ENCODE measurements around the gene THADA.
"Not testable (repeated sequence)": the region's sequence is repeated elsewhere in the genome, so short reads cannot be mapped to it uniquely, and the experiment has no call there.

THADA gene
- total RNA-seq: 78.2 to 93.0 reads per million in 2 donors

- peak; percentile 88 for DNase-seq
Observed at GRCh38 chr2:43595603-43596412, at the start of gene THADA. Gene THADA, minus strand, starts transcription at chr2:43596038. Its CDS starts 3,646 bp downstream, at chr2:43592392.

DNA sequence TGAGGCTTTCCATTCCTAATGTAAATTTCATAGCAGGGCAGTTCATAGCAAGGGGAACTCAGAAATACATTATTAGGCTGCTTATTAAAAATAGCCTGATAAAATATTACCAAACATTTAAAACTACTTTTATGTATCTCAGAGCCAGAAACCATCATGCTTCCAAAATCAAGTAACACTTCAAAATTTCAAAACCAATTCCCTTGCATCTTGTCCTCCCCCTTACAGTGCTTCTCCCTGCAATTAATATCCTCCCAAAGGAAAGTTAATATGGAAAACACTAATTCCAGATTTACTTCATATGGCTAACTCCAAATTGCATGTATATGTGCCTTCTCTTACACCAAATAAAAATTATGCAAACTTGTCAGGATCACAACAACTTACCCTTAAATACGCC is 47.8 kb upstream of the THADA start:
- DNase-seq: no peak

GRCh38 chr2:43642363-43642762 is 46.5 kb upstream of the THADA start:
- DNase-seq: no peak

- DNase-seq: peak; percentile 78
Observed at GRCh38 chr2:43637030-43637803, 41.4 kb upstream of the THADA start, which contains the start of gene PLEKHH2. Gene PLEKHH2, plus strand, starts transcription at chr2:43637260. Its CDS starts 7,414 bp downstream, at chr2:43644674.

GRCh38 chr2:43636621-43637020 is 40.8 kb upstream of the THADA start:
- DNase-seq: peak; percentile 15

DNA sequence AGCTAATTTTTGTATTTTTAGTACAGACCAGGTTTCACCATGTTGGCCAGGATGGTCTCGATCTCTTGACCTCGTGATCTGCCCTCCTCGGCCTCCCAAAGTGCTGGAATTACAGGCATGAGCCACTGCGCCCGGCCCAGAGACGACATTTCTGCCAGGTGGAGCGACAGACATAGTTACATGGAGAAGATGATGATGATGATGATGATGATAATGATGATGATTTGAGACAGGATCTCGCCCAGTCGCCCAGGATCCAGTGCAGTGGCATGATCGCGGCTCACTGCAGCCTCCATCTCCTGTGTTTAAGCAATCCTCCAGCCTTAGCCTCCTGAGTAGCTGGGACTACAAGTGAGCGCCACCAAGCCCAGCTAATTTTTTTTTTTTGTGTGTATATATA is 40.3 kb upstream of the THADA start:
- DNase-seq: not testable (repeated sequence)

- no peak for DNase-seq
Observed at GRCh38 chr2:43634604-43635306, 38.9 kb upstream of the THADA start.

- no peak for DNase-seq
Observed at GRCh38 chr2:43631618-43632317, 35.9 kb upstream of the THADA start.

GRCh38 chr2:43622931-43623451 is 27.2 kb upstream of the THADA start:
- no peak for DNase-seq

- DNase-seq: no peak
Observed at GRCh38 chr2:43619511-43619910, 23.7 kb upstream of the THADA start.

DNA sequence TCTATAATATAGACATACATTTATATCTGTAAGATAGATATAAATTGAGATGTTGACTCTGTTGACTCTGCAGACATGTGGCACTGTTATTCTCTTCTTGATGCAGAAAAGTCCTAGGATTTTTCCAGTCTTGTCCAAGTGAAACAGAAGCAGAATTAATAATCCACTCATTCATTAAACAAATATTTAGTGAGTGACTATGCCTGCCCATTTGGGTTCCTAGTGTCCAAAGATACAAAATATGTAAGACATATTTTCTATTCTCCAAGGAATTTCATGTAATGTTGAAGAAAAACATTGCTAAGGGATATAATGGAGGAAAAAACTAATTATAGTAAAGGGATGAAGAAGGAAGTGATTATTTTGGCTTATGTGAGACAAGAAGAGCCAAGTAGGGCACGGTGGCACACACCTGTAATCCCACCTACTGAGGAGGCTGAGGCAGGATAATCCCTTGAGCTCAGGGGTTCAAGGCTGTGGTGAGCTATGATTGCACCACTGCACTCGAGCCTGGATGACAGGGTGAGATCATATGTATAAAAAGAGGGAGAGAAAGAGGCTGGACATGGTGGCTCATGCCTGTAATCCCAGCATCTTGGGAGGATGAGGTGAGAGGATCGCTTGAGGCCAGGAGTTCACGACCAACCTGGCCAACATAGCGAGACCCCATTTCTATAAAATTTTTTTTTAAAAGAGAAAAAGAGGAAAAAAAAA is 21.3 kb upstream of the THADA start:
- no peak for DNase-seq

DNA sequence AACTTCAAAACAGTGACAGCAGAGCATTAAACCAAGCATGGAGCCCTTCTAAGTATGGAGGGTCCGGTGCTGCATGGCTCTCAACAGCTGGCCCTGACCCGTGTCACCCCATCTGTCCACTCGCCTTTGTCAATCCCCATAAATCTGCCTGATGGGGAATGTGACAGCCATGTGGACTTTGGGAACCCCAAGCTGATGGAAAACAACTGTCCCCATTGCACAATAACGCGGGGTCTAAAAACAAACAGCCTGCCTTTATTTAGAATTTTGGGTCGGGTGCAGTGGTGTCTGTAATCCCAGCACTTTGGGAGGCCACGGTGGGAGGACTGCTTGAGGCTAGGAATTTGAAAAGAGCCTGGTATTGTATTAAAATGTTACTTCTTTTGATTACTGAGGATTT is 17.1 kb upstream of the THADA start:
- DNase-seq: no peak

- peak; percentile 53 for DNase-seq
Observed at GRCh38 chr2:43611987-43612894, 16.4 kb upstream of the THADA start.

DNA sequence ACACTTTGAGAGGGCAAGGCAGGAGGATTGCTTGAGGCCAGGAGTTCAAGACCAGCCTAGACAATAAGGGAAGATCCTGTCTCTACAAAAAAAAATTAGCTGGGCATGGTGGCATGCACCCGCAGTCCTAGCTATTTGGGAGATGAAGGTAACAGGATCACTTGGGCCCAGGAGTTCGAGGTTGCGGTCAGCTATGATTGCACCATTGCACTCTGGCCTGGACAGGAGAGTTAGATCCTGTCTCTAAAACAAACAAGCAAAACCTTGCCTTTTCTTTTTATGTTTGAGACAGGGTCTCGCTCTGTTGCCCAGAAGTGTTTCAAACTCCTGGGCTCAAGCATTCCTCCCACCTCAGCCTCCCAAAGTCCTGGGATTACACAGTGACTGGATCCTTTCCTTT is 14.5 kb upstream of the THADA start:
- no peak for DNase-seq

DNA sequence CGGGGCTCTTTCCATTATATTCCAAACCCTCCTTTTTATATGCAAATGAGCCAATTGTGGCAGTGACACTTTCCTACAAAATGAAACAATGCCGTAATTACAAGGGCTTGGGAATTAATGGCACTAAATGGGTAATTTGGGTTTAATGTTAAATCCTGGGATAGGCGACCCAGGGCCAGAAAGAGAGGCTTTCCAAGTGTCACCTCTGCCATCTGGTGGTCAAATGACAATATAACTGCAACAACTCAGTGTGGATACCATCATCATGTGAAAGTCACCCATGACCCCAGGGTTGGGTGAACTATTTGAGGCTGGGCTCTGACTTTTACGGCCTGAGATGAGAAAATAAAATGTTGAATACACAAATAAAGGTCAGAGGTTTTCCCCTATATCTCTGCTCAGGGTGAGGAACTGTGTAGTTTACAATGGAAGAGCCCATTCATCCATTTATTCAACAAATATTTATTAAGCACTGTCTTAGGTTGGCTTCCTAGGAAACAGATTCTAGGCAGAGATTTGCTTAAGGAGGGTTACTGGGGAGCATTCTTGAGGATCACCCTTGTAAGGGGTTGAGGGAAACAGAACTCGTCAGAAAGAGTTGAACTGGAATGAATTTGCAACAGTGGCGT is 13.6 kb upstream of the THADA start:
- peak; percentile 4 for DNase-seq

- no peak for DNase-seq
Observed at GRCh38 chr2:43605851-43606250, 10.0 kb upstream of the THADA start.

DNA sequence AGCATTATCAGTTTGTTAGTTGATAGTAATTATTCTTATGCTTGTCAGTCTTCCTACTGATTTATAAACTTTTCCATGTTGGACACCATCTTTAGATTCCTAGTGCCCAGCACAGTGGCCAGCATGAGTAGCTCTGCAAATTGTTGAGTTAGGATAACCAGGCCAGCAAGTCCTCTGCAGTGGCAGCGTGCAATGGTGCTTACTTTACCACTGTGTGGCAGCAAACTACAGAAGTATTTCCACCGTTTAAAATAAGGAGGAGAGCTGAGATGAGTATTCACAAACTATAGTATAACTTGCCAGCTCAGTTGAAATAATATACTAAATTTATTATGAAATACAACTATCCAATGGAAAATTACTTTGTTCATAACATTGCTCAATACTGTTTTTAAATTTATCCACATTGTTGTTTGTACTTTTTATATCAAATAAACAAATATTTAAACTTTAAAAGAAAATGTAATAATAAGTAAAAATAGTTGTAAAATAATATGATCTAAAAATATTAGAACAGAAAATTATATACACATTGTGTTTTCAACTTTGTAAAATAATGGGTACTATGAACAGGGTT is 9.3 kb upstream of the THADA start:
- no peak for DNase-seq

DNA sequence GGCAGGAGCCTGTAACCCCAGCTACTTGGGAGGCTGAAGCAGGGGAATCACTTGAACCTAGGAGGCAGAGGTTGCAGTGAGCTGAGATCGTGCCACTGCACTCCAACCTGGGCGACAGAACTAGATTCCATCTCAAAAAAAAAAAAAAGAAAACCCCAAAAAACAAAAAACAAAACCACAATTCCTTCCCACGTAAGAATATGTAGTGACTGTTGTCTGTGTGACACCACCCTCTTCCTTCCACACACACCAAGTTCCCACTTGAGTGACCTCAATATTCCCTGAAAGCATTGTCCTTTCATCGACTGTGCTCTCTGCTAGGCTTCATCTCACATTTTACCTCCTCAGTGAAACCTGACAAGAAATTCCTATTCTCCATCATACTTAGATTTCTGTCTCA is 8.8 kb upstream of the THADA start:
- DNase-seq: no peak

- DNase-seq: not testable (repeated sequence)
Observed at GRCh38 chr2:43600596-43600995, 4.8 kb upstream of the THADA start.

- DNase-seq: no peak
Observed at GRCh38 chr2:43594875-43595274, 963 bp downstream of the THADA start.

All from T-helper 9 cell (primary cell).